Lower lobe of right lung (tissue), 2 donors: ENCODE data around the gene PRRT2. TPM values are rescaled to one million over a fixed set of nuclear protein-coding genes. Genes with fewer than 3 reads are reported as not detected.
A peak's percentile ranks its signal among the peaks of the same experiment; 100 is the strongest.

Experiments used
- ATAC-seq, 2 donors: fragments of 200-7000 bp; cut with Tn5 transposase; one replicate each; pipeline ENCODE4 v1.9.1; 2020 to 2022; ENCODE audit warnings: mild to moderate bottlenecking in 2 of 2, moderate library complexity in 2 of 2
- DNase-seq: peaks from one replicate; pipeline ENCODE4 v3.0.0-alpha.2; 2020
- H3K27ac ChIP-seq: fragments of 200-600 bp; one replicate; pipeline ENCODE4 v1.8.0; 2022
- H3K27me3 ChIP-seq: fragments of 200-600 bp; one replicate; pipeline ENCODE4 v1.8.0; 2022; ENCODE audit warnings: low read depth
- H3K36me3 ChIP-seq: fragments of 200-600 bp; one replicate; pipeline ENCODE4 v1.8.0; 2022; ENCODE audit warnings: mild to moderate bottlenecking
- H3K4me1 ChIP-seq: fragments of 200-600 bp; one replicate; pipeline ENCODE4 v1.8.0; 2022
- H3K4me3 ChIP-seq: fragments of 200-600 bp; one replicate; pipeline ENCODE4 v1.8.0; 2022; ENCODE audit warnings: mild to moderate bottlenecking
- H3K9me3 ChIP-seq: fragments of 200-600 bp; one replicate; pipeline ENCODE4 v1.8.0; 2022
- CTCF ChIP-seq: fragments of 200-600 bp; IDR thresholded peaks from one replicate; pipeline ENCODE4 v1.8.0; 2022; ENCODE audit warnings: antibody characterized with exemption, mild to moderate bottlenecking
- intact Hi-C: fragments of 100-400 bp; cut with DNase I; formaldehyde crosslinking; loops from one replicate; pipeline ENCODE4 v1.11.0; 2022
- total RNA-seq: library from RNA; stranded (reverse); fragmentation: NEBNext Ultra II Directional; extraction: Animal tissue kit (Norgen Biotek cat#: 25700); gene quantifications from one replicate; pipeline ENCODE4 v1.2.1, GENCODE V29; 2021
- donor health status: DM: no; HTN: yes; CAD: no; lungs with severe emphysema.

Gene PRRT2
- total RNA-seq, 1 donor from 2014 or later, result 3.2 TPM

- peak; percentile 85 to 90 for ATAC-seq
- H3K4me1 ChIP-seq, result peaks cover 61% of the 10 kb centered on the region
- DNase-seq, result peak; percentile 99
- H3K27me3 ChIP-seq, result no peaks in the 10 kb centered on the region
- H3K27ac ChIP-seq, result peak within 1 kb of the TSS; percentile 82
- H3K9me3 ChIP-seq, result no peaks in the 10 kb centered on the region
- peak; percentile 89 for TF ChIP-seq CTCF
- intact Hi-C loops, result no loop called here
- H3K36me3 ChIP-seq, result peaks cover 24% of the 10 kb centered on the region
- H3K4me3 ChIP-seq, result peak within 1 kb of the TSS; percentile 78
These were observed 4.0 kb downstream of the PRRT2 start, which contains the start of gene PAGR1 for GRCh38 chr16:29815793-29816693. PAGR1 (plus strand) TSS chr16:29816152; CDS start chr16:29816526, 374 bp downstream.

DNA sequence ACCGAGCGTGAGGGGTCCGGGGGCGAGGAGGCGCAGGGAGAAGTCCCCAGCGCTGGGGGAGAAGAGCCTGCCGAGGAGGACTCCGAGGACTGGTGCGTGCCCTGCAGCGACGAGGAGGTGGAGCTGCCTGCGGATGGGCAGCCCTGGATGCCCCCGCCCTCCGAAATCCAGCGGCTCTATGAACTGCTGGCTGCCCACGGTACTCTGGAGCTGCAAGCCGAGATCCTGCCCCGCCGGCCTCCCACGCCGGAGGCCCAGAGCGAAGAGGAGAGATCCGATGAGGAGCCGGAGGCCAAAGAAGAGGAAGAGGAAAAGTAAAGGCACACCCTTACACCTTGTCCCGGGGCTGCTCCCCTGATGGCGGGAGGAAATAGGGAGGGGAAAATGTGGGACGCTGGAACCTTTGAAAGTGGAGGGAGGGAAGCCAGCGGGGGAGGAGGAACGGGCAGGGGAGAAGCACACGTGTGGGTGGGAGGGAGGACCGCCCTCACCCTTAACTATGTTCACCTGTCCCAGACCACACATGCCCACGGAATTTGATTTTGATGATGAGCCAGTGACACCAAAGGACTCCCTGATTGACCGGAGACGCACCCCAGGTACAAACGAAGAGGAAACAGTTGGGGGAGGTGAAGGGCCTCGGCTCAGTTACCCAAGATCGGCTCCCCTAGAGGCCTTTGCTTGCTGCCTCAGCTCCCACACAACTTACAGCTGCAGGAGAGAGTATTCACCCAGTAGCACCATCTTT, 4.9 kb downstream of the PRRT2 start:
- H3K27me3 ChIP-seq, result no peaks in the 10 kb centered on the region
- peaks cover 24% of the 10 kb centered on the region for H3K36me3 ChIP-seq
- peak overlapping the region; percentile 78 for H3K4me3 ChIP-seq
- DNase-seq, result peak; percentile 80
- no peak for TF ChIP-seq CTCF
- ATAC-seq, result peak; percentile 36 to 42
- intact Hi-C loops, result no loop called here
- peaks cover 64% of the 10 kb centered on the region for H3K4me1 ChIP-seq
- H3K9me3 ChIP-seq, result no peaks in the 10 kb centered on the region
- H3K27ac ChIP-seq, result peak overlapping the region; percentile 82

DNA sequence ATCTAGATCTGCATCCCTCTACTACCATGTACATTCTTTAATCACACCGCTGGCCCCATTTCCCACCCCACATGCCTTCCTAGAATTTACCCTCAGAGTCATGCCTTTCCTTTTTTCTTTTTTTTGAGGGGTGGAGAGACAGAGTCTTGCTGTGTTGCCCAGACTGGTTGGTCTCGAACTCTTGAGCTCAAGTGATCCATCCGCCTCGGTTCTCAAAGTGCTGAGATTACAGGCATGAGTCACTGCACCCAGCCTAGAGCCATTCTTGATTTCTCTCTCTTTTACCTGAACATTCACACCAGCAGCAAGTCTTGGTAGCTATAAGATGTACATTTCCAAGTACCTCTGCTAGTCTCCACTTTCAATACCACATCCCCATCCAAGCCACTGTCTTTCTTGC, 6.1 kb downstream of the PRRT2 start:
- H3K27me3 ChIP-seq, result no peaks in the 10 kb centered on the region
- ATAC-seq (no peak), DNase-seq (no peak)
- no peaks in the 10 kb centered on the region for H3K9me3 ChIP-seq
- peaks cover 68% of the 10 kb centered on the region for H3K4me1 ChIP-seq
- peaks cover 24% of the 10 kb centered on the region for H3K36me3 ChIP-seq
- H3K4me3 ChIP-seq, result peak overlapping the region; percentile 78
- intact Hi-C loops, result no loop called here
- TF ChIP-seq CTCF, result no peak
- no peak overlapping the region for H3K27ac ChIP-seq

DNA sequence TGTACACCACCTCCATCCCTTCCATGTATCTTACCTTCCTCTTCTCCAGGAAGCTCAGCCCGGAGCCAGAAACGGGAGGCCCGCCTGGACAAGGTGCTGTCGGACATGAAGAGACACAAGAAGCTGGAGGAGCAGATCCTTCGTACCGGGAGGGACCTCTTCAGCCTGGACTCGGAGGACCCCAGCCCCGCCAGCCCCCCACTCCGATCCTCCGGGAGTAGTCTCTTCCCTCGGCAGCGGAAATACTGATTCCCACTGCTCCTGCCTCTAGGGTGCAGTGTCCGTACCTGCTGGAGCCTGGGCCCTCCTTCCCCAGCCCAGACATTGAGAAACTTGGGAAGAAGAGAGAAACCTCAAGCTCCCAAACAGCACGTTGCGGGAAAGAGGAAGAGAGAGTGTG, 7.5 kb downstream of the PRRT2 start:
- Histone ChIP-seq H3K27me3 (no peaks in the 10 kb centered on the region), H3K4me3 (peak overlapping the region; percentile 79), H3K9me3 (no peaks in the 10 kb centered on the region), H3K4me1 (peaks cover 81% of the 10 kb centered on the region), H3K36me3 (peaks cover 24% of the 10 kb centered on the region), H3K27ac (peak overlapping the region; percentile 89)
- ATAC-seq, result no peak
- intact Hi-C loops, result no loop called here
- no peak for DNase-seq
- no peak for TF ChIP-seq CTCF

- H3K27ac ChIP-seq, result peak within 1 kb of the TSS; percentile 89
- intact Hi-C loops, result no loop called here
- H3K27me3 ChIP-seq, result no peaks in the 10 kb centered on the region
- no peaks in the 10 kb centered on the region for H3K9me3 ChIP-seq
- peaks cover 24% of the 10 kb centered on the region for H3K36me3 ChIP-seq
- H3K4me3 ChIP-seq, result peak within 1 kb of the TSS; percentile 79
- peaks cover 81% of the 10 kb centered on the region for H3K4me1 ChIP-seq
- TF ChIP-seq CTCF, result no peak
- DNase-seq (peak; percentile 84), ATAC-seq (peak; percentile 59 to 62)
These were observed 8.3 kb downstream of the PRRT2 start, which contains the start of gene MVP for GRCh38 chr16:29820271-29820701. MVP (plus strand) TSS chr16:29820462; CDS start chr16:29830550, 10,088 bp downstream.
